Activated T-helper 17 cell treated with anti-CD3 and anti-CD28 coated beads, Interleukin-2, amount 50 U/mL, for 72 hours (primary cell): ENCODE data around the gene MPV17L2. TPM values are rescaled to one million over a fixed set of nuclear protein-coding genes. Genes with fewer than 3 reads are reported as not detected.
"Not testable (repeated sequence)": the region's sequence is repeated elsewhere in the genome, so short reads cannot be mapped to it uniquely, and the experiment has no call there.

Experiments used
- ATAC-seq: fragments of 150-1000 bp; cut with Tn5 transposase; replicated peaks from 2 replicates; pipeline ENCODE4 v1.10.0; 2021; ENCODE audit warnings: mild to moderate bottlenecking, moderate library complexity
- H3K27ac Mint-ChIP-seq: one replicate; pipeline ENCODE4 v1.8.0; 2022; ENCODE audit warnings: mixed read lengths
- H3K27me3 Mint-ChIP-seq: one replicate; pipeline ENCODE4 v1.8.0; 2022; ENCODE audit warnings: mixed read lengths
- H3K36me3 Mint-ChIP-seq: one replicate; pipeline ENCODE4 v1.8.0; 2022; ENCODE audit warnings: low read depth, mild to moderate bottlenecking, mixed read lengths
- H3K4me1 Mint-ChIP-seq: one replicate; pipeline ENCODE4 v1.8.0; 2022; ENCODE audit warnings: mixed read lengths
- H3K4me3 Mint-ChIP-seq: one replicate; pipeline ENCODE4 v1.8.0; 2022; ENCODE audit warnings: mild to moderate bottlenecking, mixed read lengths
- H3K9me3 Mint-ChIP-seq: one replicate; pipeline ENCODE4 v1.8.0; 2022; ENCODE audit warnings: mixed read lengths
- total RNA-seq, 2 donors: library from RNA; stranded (reverse); gene quantifications; one replicate each; pipeline ENCODE4 v1.2.3, GENCODE V29; 2022

The MPV17L2 gene
- total RNA-seq, 2 donors from 2014 or later = 4.2 to 12.0 TPM

- Mint-ChIP-seq H3K27ac (no peak overlapping the region), H3K4me1 (peaks cover 21% of the 10 kb centered on the region), H3K27me3 (no peaks in the 10 kb centered on the region)
Observed at GRCh38 chr19:18156841-18157464, 36.1 kb upstream of the MPV17L2 start.

GRCh38 chr19:18157465-18158063 lies 35.5 kb upstream of the MPV17L2 start:
- H3K27me3 Mint-ChIP-seq = no peaks in the 10 kb centered on the region
- H3K4me1 Mint-ChIP-seq = peaks cover 15% of the 10 kb centered on the region
- H3K9me3 Mint-ChIP-seq = no peaks in the 10 kb centered on the region
- no peak overlapping the region for H3K4me3 Mint-ChIP-seq
- no peak overlapping the region for H3K27ac Mint-ChIP-seq
- ATAC-seq = no peak
- H3K36me3 Mint-ChIP-seq = peaks cover under 1% of the 10 kb centered on the region

More at GRCh38 chr19:18156841-18157464, 36.1 kb upstream of the MPV17L2 start:
- Mint-ChIP-seq H3K4me3 (no peak overlapping the region), H3K9me3 (no peaks in the 10 kb centered on the region), H3K36me3 (peaks cover 6% of the 10 kb centered on the region)
- ATAC-seq = no peak

- H3K4me3 Mint-ChIP-seq = no peak overlapping the region
- no peak overlapping the region for H3K27ac Mint-ChIP-seq
- peaks cover 7% of the 10 kb centered on the region for H3K36me3 Mint-ChIP-seq
- no peak for ATAC-seq
- peaks cover 13% of the 10 kb centered on the region for H3K4me1 Mint-ChIP-seq
- no peaks in the 10 kb centered on the region for H3K9me3 Mint-ChIP-seq
- H3K27me3 Mint-ChIP-seq = no peaks in the 10 kb centered on the region
Observed at GRCh38 chr19:18158467-18158866, 34.6 kb upstream of the MPV17L2 start.

GRCh38 chr19:18159059-18159616 lies 33.9 kb upstream of the MPV17L2 start:
- not testable (repeated sequence) for H3K27ac Mint-ChIP-seq, H3K27me3 Mint-ChIP-seq, H3K4me3 Mint-ChIP-seq, ATAC-seq, H3K36me3 Mint-ChIP-seq, H3K9me3 Mint-ChIP-seq, H3K4me1 Mint-ChIP-seq

- Mint-ChIP-seq H3K27ac (no peak overlapping the region), H3K4me1 (peaks cover 5% of the 10 kb centered on the region)
- no peak for ATAC-seq
Observed at GRCh38 chr19:18159810-18160209, 33.2 kb upstream of the MPV17L2 start.

GRCh38 chr19:18160493-18160970 lies 32.5 kb upstream of the MPV17L2 start:
- H3K4me3 Mint-ChIP-seq = peak overlapping the region; percentile 74

More at GRCh38 chr19:18159810-18160209, 33.2 kb upstream of the MPV17L2 start:
- Mint-ChIP-seq H3K4me3 (no peak overlapping the region), H3K9me3 (no peaks in the 10 kb centered on the region), H3K27me3 (no peaks in the 10 kb centered on the region), H3K36me3 (peaks cover 9% of the 10 kb centered on the region)

GRCh38 chr19:18160971-18161635 lies 31.9 kb upstream of the MPV17L2 start:
- H3K36me3 Mint-ChIP-seq = peaks cover 16% of the 10 kb centered on the region
- H3K4me3 Mint-ChIP-seq = peak overlapping the region; percentile 74
- peaks cover 5% of the 10 kb centered on the region for H3K4me1 Mint-ChIP-seq
- peak; percentile 97 for ATAC-seq
- H3K27ac Mint-ChIP-seq = no peak overlapping the region
- no peaks in the 10 kb centered on the region for H3K9me3 Mint-ChIP-seq
- no peaks in the 10 kb centered on the region for H3K27me3 Mint-ChIP-seq

More at GRCh38 chr19:18160493-18160970, 32.5 kb upstream of the MPV17L2 start:
- peak overlapping the region; percentile 83 for H3K27ac Mint-ChIP-seq
- no peaks in the 10 kb centered on the region for H3K27me3 Mint-ChIP-seq
- no peak for ATAC-seq
- peaks cover 5% of the 10 kb centered on the region for H3K4me1 Mint-ChIP-seq
- H3K9me3 Mint-ChIP-seq = no peaks in the 10 kb centered on the region
- peaks cover 10% of the 10 kb centered on the region for H3K36me3 Mint-ChIP-seq

- Mint-ChIP-seq H3K27ac (no peak overlapping the region), H3K4me3 (peak overlapping the region; percentile 28), H3K27me3 (no peaks in the 10 kb centered on the region)
Observed at GRCh38 chr19:18161636-18162002, 31.4 kb upstream of the MPV17L2 start.

GRCh38 chr19:18164072-18164471 lies 28.9 kb upstream of the MPV17L2 start:
- ATAC-seq = no peak
- Mint-ChIP-seq H3K9me3 (no peaks in the 10 kb centered on the region), H3K27me3 (no peaks in the 10 kb centered on the region), H3K4me1 (peaks cover 5% of the 10 kb centered on the region), H3K27ac (no peak overlapping the region), H3K4me3 (no peak overlapping the region), H3K36me3 (peaks cover 36% of the 10 kb centered on the region)

More at GRCh38 chr19:18161636-18162002, 31.4 kb upstream of the MPV17L2 start:
- no peak for ATAC-seq
- peaks cover 20% of the 10 kb centered on the region for H3K36me3 Mint-ChIP-seq
- H3K9me3 Mint-ChIP-seq = no peaks in the 10 kb centered on the region
- H3K4me1 Mint-ChIP-seq = peaks cover 5% of the 10 kb centered on the region

GRCh38 chr19:18165794-18166544 lies 27.0 kb upstream of the MPV17L2 start:
- no peaks in the 10 kb centered on the region for H3K4me1 Mint-ChIP-seq
- H3K27ac Mint-ChIP-seq = no peak overlapping the region
- no peaks in the 10 kb centered on the region for H3K9me3 Mint-ChIP-seq
- H3K4me3 Mint-ChIP-seq = no peak overlapping the region
- peaks cover 36% of the 10 kb centered on the region for H3K36me3 Mint-ChIP-seq
- no peaks in the 10 kb centered on the region for H3K27me3 Mint-ChIP-seq
- no peak for ATAC-seq

- Mint-ChIP-seq H3K9me3 (no peaks in the 10 kb centered on the region), H3K36me3 (peaks cover 36% of the 10 kb centered on the region), H3K27me3 (no peaks in the 10 kb centered on the region), H3K27ac (no peak overlapping the region), H3K4me1 (no peaks in the 10 kb centered on the region), H3K4me3 (no peak overlapping the region)
- no peak for ATAC-seq
Observed at GRCh38 chr19:18167011-18167410, 26.0 kb upstream of the MPV17L2 start.

GRCh38 chr19:18167975-18168645 lies 24.9 kb upstream of the MPV17L2 start:
- H3K4me3 Mint-ChIP-seq = no peak overlapping the region
- no peak overlapping the region for H3K27ac Mint-ChIP-seq
- H3K36me3 Mint-ChIP-seq = peaks cover 33% of the 10 kb centered on the region
- H3K27me3 Mint-ChIP-seq = no peaks in the 10 kb centered on the region
- no peaks in the 10 kb centered on the region for H3K4me1 Mint-ChIP-seq
- no peaks in the 10 kb centered on the region for H3K9me3 Mint-ChIP-seq
- ATAC-seq = peak; percentile 95

- no peak for ATAC-seq
- Mint-ChIP-seq H3K4me1 (no peaks in the 10 kb centered on the region), H3K4me3 (no peak overlapping the region), H3K27ac (no peak overlapping the region), H3K27me3 (no peaks in the 10 kb centered on the region), H3K9me3 (no peaks in the 10 kb centered on the region), H3K36me3 (peaks cover 28% of the 10 kb centered on the region)
Observed at GRCh38 chr19:18168673-18169381, 24.2 kb upstream of the MPV17L2 start.
